HG02870 (cell line): Measurements from ENCODE around the gene DYNLT2B.
"Not testable (repeated sequence)": the region's sequence is repeated elsewhere in the genome, so short reads cannot be mapped to it uniquely, and the experiment has no call there.

Experiments used
- ATAC-seq: cut with Tn5 transposase; IDR thresholded peaks from one replicate; pipeline ENCODE4 v1.9.1; 2021; ENCODE audit warnings: mild to moderate bottlenecking, moderate library complexity; ENCODE audit not compliant: unreplicated experiment

Gene DYNLT2B

DNA sequence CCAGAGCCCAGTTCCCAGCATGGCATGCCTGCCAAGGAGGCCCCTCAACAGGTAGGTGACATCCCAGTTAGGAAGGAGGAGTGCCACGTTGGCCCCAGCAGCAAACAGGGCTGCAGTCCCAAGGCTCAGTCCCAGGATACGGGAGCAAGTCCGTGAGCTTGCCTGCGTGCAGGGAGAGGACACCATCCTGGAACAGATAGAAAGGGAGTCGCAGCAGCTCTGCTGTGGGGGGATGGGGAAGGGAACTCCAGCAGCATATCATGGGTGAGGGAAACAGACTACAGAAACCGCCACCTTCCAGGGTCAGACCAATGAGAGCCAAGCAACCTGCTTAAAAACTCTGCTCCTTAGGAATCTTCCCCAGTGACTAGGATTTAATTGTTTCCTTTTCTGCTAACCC is 9.4 kb upstream of the DYNLT2B start:
- no peak for ATAC-seq

DNA sequence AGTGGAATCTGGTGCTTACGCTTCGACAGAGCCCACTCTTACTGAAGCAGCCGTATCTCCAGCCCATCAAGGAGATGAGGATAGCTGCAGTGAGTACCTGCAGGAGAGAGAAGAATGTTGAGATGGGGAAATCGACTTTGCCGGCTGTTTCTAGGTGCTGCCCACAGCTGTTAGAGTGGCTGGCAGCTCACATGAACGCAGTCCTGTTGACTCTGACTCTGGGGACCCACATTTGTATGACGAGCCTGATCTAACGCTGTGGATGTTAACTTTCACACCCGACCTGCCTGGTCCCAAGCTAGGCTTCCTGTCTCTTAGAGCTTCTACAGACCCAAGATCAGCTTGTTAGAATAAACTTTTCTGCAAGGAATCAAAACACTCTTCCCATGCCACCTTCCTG is 8.9 kb upstream of the DYNLT2B start:
- ATAC-seq: no peak

GRCh38 chr3:196323691-196324090 is 5.7 kb upstream of the DYNLT2B start:
- no peak for ATAC-seq

- ATAC-seq: no peak
Measured at GRCh38 chr3:196323016-196323415, 5.0 kb upstream of the DYNLT2B start.

DNA sequence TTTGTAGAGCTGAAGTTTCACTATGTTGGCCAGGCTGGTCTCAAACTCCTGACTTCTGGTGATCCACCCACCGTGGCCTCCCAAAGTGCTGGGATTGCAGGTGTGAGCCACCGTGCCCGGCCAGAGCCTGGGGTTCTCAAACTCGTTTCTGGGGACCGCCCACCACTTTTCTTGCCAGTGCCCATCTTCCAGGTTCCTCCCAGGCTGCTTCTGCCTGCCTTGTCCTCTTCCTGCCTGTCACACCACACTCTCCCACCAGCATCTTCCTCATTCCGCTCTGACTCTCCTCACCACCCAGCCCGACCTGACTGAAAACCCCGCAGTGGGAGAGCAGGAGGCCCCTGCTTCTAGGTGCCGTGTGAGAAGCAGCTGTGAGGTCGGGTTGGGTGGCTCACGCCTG is 3.1 kb upstream of the DYNLT2B start:
- no peak for ATAC-seq

DNA sequence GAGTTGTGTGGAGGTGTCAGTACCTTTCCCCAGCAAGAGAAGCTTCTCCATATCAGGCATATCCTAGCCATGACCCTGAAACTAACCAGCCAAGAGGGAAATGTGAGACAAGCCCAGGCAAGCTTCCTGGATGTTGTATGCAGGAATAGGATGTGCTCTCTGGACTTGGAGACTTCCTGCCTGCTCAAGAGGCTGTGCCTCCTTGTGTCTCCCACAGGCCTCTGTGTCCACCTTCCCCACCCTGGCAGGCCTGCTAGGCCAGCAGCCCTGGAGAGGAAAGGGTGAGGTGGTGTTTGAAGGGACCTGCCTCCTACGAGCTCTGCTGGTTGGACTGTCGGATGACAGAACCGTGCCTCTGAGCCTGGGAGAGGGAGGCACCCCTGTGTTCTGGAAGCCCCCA is 2.1 kb upstream of the DYNLT2B start:
- no peak for ATAC-seq

DNA sequence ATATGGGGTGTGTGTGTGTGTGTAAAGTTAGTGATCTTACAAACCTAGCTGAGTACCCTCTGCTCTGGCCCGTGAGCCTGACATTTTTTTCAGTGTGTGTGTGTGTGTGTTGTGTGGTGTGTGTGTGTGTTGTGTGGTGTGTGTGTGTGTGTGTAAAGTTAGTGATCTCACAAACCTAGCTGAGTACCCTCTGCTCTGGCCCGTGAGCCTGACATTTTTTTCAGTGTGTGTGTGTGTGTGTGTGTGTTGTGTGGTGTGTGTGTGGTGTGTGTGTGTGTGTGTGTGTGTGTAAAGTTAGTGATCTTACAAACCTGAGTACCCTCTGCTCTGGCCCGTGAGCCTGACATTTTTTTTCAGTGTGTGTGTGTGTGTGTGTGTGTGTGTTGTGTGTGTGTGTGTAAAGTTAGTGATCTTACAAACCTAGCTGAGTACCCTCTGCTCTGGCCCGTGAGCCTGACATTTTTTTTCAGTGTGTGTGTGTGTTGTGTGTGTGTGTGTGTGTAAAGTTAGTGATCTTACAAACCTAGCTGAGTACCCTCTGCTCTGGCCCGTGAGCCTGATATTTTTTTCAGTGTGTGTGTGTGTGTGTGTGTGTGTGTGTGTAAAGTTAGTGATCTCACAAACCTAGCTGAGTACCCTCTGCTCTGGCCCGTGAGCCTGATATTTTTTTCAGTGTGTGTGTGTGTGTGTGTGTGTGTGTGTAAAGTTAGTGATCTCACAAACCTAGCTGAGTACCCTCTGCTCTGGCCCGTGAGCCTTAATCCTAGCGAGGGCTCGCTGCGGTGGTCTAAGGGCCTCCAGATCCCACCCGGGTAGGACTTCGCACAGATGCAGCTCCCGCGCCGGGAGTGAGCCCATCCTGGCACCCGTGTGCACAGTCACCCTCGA is 997 bp downstream of the DYNLT2B start:
- peak; percentile 20 for ATAC-seq

GRCh38 chr3:196315821-196316220 is 2.2 kb downstream of the DYNLT2B start:
- ATAC-seq: no peak

- no peak for ATAC-seq
Measured at GRCh38 chr3:196314597-196314996, 3.4 kb downstream of the DYNLT2B start.

DNA sequence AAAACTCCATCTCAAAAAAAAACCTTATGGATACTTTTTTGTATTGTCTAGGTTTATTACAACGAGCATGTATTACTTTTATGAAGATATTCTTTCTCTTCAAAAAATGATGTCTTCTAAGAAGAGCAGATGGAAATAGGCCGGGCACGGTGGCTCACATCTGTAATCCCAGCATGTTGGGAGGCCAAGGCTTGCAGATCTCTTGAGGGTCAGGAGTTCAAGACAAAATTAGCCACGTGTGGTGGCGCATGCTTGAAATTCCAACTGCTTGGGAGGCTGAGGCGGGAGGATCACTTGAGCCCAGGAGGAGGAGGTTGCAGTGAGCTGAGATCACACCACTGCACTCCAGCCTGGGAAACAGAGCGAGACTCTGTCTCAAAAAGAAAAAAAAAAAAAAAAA is 4.0 kb downstream of the DYNLT2B start:
- ATAC-seq: not testable (repeated sequence)

DNA sequence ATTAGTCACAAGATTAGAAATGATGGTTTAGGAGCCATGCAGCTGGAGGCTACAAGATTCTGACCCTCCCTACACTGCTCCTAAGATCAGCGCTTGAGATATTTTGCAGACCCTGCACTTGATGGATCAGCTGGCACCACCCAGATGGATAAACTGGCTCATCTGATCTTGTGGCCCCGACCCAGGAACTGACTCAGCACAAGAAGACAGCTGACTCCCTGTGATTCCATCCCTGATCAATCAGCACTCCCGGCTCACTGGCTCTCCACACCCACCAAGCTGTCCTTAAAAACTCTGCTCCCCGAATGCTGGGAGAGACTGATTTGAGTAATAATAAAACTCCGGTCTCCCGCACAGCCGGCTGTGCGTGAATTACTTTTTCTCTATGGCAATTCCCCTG is 15.1 kb downstream of the DYNLT2B start:
- not testable (repeated sequence) for ATAC-seq

- ATAC-seq: not testable (repeated sequence)
Measured at GRCh38 chr3:196302551-196302950, 15.5 kb downstream of the DYNLT2B start.

- ATAC-seq: no peak
Measured at GRCh38 chr3:196298521-196298920, 19.5 kb downstream of the DYNLT2B start.

- no peak for ATAC-seq
Measured at GRCh38 chr3:196292286-196292923, 25.6 kb downstream of the DYNLT2B start.

DNA sequence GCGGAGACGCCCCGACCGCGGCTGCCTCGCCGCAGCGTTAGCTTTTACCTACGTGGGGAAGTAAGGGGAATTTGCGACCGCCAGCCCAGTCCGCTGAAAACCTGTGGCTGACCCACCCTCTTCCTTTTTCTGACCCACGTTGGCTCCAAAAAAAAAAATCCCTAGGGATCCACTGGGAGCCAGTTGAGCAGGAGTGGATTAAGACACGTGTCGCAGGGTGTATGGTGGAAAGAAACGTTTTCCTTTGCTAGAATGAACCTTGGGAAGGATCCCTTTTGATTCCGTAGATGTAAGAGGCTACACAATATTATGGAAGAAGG is 29.9 kb downstream of the DYNLT2B start:
- no peak for ATAC-seq

- ATAC-seq: peak; percentile 81
Measured at GRCh38 chr3:196287440-196288140, 30.4 kb downstream of the DYNLT2B start, which contains the start of gene PCYT1A. PCYT1A (minus strand) TSS chr3:196287726; CDS start chr3:196270531, 17,195 bp downstream.

DNA sequence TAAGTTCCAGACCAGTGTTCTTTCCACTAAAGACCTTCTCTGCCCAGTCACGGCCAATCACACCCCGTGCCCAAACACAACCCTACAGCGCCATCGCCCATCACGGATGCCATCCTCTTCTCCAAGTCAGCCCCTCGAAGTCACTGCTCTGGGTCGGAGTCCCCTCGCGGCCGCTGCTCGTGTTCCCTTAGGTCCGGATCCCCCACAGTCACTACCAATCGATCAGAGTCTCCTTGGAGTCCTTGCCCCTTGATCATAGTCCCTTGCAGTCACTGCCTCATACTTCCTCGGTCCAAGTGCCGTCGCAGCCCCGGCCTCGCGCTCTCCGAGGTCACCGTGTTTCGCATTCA is 31.0 kb downstream of the DYNLT2B start:
- ATAC-seq: no peak

- ATAC-seq: no peak
Measured at GRCh38 chr3:196284396-196284795, 33.6 kb downstream of the DYNLT2B start.

DNA sequence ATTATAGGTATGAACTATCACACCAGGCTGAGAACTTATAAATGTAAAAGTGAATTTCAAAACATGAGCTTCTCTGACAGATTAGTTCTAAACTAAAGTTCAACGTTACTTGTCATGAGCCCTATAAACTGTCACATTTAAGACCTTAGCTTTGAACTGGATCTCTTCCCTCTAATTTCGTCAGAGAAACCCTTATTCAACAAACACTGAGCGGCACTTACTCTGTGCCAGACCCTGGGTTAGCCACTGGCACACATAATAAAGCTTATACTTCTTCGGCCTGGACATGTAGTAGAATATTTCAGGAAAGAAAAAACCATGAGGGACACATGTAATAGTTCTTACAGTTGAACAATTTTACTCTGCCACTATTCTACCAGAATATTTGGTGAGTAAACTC is 36.1 kb downstream of the DYNLT2B start:
- ATAC-seq: no peak

- ATAC-seq: peak; percentile 78
Measured at GRCh38 chr3:196280689-196281440, 37.2 kb downstream of the DYNLT2B start.

GRCh38 chr3:196275126-196275525 is 42.9 kb downstream of the DYNLT2B start:
- ATAC-seq: no peak
